ENCODE results near the gene RALY.

Gene RALY

DNA sequence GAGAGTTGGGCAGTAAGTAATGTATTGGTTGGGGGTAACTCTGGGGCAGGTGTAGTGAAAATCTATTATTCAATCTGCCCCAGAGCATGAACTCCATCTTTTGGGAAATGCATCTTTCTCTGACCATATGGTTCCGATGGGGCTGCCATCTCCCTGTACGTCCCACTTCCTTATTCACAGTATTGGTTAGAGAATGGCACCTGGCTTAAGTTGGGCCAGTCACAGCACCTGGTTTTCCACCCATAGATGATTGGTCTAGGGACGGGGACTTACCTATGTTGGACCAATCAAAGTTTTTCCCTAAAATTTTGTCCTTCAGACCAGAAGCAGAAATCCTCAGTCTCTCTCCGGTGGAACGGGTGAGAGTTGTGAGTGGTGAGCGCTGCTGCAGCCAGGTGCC, 2.2 kb upstream of the RALY start:
- peak overlapping the region; percentile 94 for H3K4me3 ChIP-seq (ENCODE audit: low read length, poor library complexity, severe bottlenecking)
- peak overlapping the region; percentile 90 for H3K9ac ChIP-seq (ENCODE audit: low read depth, low read length, poor library complexity, severe bottlenecking)
- no peaks in the 10 kb centered on the region for H3K9me3 ChIP-seq (ENCODE audit: insufficient read depth, low read depth, low read length)
- no peaks in the 10 kb centered on the region for H3K9me2 ChIP-seq (replicated peaks; ENCODE audit: low read depth, low read length)
- peaks cover 26% of the 10 kb centered on the region for H4K20me1 ChIP-seq (ENCODE audit: insufficient read depth, low read length, poor library complexity, severe bottlenecking)
- no peak overlapping the region for H2AFZ ChIP-seq (ENCODE audit: low read length)
- peaks cover 4% of the 10 kb centered on the region; the same call in 1 of the 2 replicates for H3F3A ChIP-seq (ENCODE audit: low read depth)
- H3K36me3 ChIP-seq (ENCODE audit: insufficient read depth, low read length), result no peaks in the 10 kb centered on the region
- H3K79me2 ChIP-seq (ENCODE audit: insufficient read depth, low read length), result peaks cover 42% of the 10 kb centered on the region
- no peaks in the 10 kb centered on the region for H3K27me3 ChIP-seq (ENCODE audit: insufficient read depth, low read length, poor library complexity, severe bottlenecking)
- H3K4me1 ChIP-seq (ENCODE audit: insufficient read depth, low read length, poor library complexity, severe bottlenecking), result peaks cover 37% of the 10 kb centered on the region
- peak overlapping the region; percentile 97 for H3K4me2 ChIP-seq (ENCODE audit: low read depth, low read length, poor library complexity, severe bottlenecking)
- TF ChIP-seq, protein P1, sequence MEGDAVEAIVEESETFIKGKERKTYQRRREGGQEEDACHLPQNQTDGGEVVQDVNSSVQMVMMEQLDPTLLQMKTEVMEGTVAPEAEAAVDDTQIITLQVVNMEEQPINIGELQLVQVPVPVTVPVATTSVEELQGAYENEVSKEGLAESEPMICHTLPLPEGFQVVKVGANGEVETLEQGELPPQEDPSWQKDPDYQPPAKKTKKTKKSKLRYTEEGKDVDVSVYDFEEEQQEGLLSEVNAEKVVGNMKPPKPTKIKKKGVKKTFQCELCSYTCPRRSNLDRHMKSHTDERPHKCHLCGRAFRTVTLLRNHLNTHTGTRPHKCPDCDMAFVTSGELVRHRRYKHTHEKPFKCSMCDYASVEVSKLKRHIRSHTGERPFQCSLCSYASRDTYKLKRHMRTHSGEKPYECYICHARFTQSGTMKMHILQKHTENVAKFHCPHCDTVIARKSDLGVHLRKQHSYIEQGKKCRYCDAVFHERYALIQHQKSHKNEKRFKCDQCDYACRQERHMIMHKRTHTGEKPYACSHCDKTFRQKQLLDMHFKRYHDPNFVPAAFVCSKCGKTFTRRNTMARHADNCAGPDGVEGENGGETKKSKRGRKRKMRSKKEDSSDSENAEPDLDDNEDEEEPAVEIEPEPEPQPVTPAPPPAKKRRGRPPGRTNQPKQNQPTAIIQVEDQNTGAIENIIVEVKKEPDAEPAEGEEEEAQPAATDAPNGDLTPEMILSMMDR (conservative IDR thresholded peaks at IDR 0.05; ENCODE audit: low read length), result no peak
- no peak for TF ChIP-seq EZH2phosphoT487 (IDR thresholded peaks at IDR 0.05; ENCODE audit: borderline replicate concordance)

DNA sequence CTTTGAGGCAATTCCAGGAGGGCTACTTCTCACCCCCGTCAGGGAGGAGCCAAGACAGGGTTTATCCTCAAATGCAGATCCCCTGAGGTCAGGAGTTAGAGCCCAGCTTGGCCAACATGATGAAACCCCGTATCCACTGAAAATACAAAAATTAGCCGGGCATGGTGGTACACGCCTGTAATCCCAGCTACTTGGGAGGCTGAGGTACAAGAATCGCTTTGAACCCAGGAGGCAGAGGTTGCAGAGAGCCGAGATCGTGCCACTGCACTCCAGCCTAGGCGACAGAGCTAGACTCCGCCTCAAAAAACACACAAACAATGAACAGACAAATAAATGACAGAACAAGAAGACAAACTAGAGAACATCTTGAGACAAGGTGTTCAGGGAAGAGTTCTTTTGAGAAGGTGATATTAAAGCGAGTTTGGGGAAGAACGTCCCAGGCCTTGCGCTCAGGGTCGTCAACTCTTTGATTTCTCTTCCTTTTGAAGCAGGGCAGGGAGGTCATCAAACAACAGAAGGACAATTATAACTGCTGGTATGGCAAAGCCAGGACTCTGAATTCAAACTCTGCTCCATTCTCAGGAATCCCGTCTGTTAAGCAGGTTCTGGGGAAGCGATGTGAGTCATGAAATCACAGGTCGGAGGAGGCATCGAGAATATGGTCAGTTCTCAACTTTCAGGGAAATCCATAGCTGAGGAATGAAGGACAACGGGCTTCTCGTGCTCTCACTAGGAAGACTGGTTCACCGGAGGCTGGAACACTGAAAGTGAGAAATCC, 1.4 kb upstream of the RALY start:
- Histone ChIP-seq H3K9me2 (replicated peaks; ENCODE audit: low read depth, low read length) (no peaks in the 10 kb centered on the region), H3K4me3 (ENCODE audit: low read length, poor library complexity, severe bottlenecking) (peak overlapping the region; percentile 94), H3K27me3 (ENCODE audit: insufficient read depth, low read length, poor library complexity, severe bottlenecking) (no peaks in the 10 kb centered on the region), H3K9me3 (ENCODE audit: insufficient read depth, low read depth, low read length) (no peaks in the 10 kb centered on the region), H3K4me1 (ENCODE audit: insufficient read depth, low read length, poor library complexity, severe bottlenecking) (peaks cover 44% of the 10 kb centered on the region), H3K36me3 (ENCODE audit: insufficient read depth, low read length) (no peaks in the 10 kb centered on the region), H3K4me2 (ENCODE audit: low read depth, low read length, poor library complexity, severe bottlenecking) (peak overlapping the region; percentile 97), H4K20me1 (ENCODE audit: insufficient read depth, low read length, poor library complexity, severe bottlenecking) (peaks cover 34% of the 10 kb centered on the region), H3K79me2 (ENCODE audit: insufficient read depth, low read length) (peaks cover 50% of the 10 kb centered on the region), H3K9ac (ENCODE audit: low read depth, low read length, poor library complexity, severe bottlenecking) (peak overlapping the region; percentile 90), H3F3A (ENCODE audit: low read depth) (peaks cover 4% of the 10 kb centered on the region; the same call in 1 of the 2 replicates), H2AFZ (ENCODE audit: low read length) (peak overlapping the region; percentile 88)
- TF ChIP-seq EZH2phosphoT487 (IDR thresholded peaks at IDR 0.05; ENCODE audit: borderline replicate concordance), result no peak
- TF ChIP-seq, protein P1 (conservative IDR thresholded peaks at IDR 0.05; ENCODE audit: low read length), result no peak

DNA sequence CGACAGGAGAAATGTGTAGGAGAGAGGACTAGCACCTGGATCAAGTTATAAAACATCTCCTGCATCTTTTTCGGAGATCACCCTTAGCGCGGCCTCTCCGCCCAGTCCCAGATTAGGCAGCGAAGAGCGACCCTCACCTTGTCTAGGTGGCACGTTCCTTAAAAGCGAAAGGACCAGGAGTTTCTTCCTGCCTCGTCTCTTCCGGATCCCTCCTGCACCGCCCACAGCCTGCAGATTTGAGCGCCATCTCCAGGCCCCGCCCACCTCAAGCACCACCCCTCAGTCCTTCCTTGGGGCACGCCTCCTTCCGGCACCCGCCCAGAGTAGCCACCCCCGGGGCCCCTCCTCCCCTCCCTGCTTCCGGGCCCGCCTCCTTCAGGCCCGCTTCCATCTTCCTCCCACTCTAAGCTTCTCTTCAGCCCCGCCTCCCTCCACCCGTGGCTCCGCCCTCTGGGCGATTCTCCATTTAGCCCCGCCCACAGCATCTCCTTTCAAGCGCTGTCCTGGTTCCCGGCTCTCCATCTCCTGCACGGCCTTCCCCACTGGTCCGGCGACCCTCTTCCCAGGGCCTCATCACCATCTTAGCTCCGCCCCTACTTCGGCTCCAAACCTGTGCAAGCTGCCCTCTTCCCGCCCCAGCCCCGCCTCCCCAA, 662 bp upstream of the RALY start:
- peak overlapping the region; percentile 94 for H3K4me3 ChIP-seq (ENCODE audit: low read length, poor library complexity, severe bottlenecking)
- H3K9ac ChIP-seq (ENCODE audit: low read depth, low read length, poor library complexity, severe bottlenecking), result peak overlapping the region; percentile 98
- H3K4me1 ChIP-seq (ENCODE audit: insufficient read depth, low read length, poor library complexity, severe bottlenecking), result peaks cover 51% of the 10 kb centered on the region
- H3K79me2 ChIP-seq (ENCODE audit: insufficient read depth, low read length), result peaks cover 57% of the 10 kb centered on the region
- no peaks in the 10 kb centered on the region for H3K36me3 ChIP-seq (ENCODE audit: insufficient read depth, low read length)
- peaks cover 4% of the 10 kb centered on the region; the same call in 1 of the 2 replicates for H3F3A ChIP-seq (ENCODE audit: low read depth)
- peaks cover 41% of the 10 kb centered on the region for H4K20me1 ChIP-seq (ENCODE audit: insufficient read depth, low read length, poor library complexity, severe bottlenecking)
- H3K27me3 ChIP-seq (ENCODE audit: insufficient read depth, low read length, poor library complexity, severe bottlenecking), result no peaks in the 10 kb centered on the region
- H3K9me3 ChIP-seq (ENCODE audit: insufficient read depth, low read depth, low read length), result no peaks in the 10 kb centered on the region
- peak overlapping the region; percentile 97 for H3K4me2 ChIP-seq (ENCODE audit: low read depth, low read length, poor library complexity, severe bottlenecking)
- peak overlapping the region; percentile 92 for H2AFZ ChIP-seq (ENCODE audit: low read length)
- no peaks in the 10 kb centered on the region for H3K9me2 ChIP-seq (replicated peaks; ENCODE audit: low read depth, low read length)
- no peak for TF ChIP-seq EZH2phosphoT487 (IDR thresholded peaks at IDR 0.05; ENCODE audit: borderline replicate concordance)
- TF ChIP-seq, protein P1 (conservative IDR thresholded peaks at IDR 0.05; ENCODE audit: low read length), result no peak

All from Loucy (cell line).